ENCODE data around the gene TM7SF2. TPM values are rescaled to one million over a fixed set of nuclear protein-coding genes. Genes with fewer than 3 reads are reported as not detected.

The TM7SF2 gene
- total RNA-seq, 1 experiment from 2014 or later = 74.8 TPM

- Mint-ChIP-seq H3K9me3 (no peaks in the 10 kb centered on the region), H3K4me1 (no peaks in the 10 kb centered on the region)
- no peak for TF ChIP-seq CTCF (conservative IDR thresholded peaks at IDR 0.05)
Observed at GRCh38 chr11:65156256-65156655, 44.6 kb downstream of the TM7SF2 start.

More at GRCh38 chr11:65156256-65156655, 44.6 kb downstream of the TM7SF2 start:
- no peak overlapping the region for H2BK12ac ChIP-seq (ENCODE audit: insufficient read length, low read depth, low read length)
- no peak overlapping the region for H4K91ac ChIP-seq (ENCODE audit: insufficient read length, low read depth, low read length)
- no peak for DNase-seq
- no peak overlapping the region for H3T11ph ChIP-seq (ENCODE audit: low read length)
- peaks cover 18% of the 10 kb centered on the region for H3K27me3 Mint-ChIP-seq (ENCODE audit: low read depth)
- H2AK5ac ChIP-seq (ENCODE audit: insufficient read length, low read length) = no peak overlapping the region
- H2AFZ ChIP-seq (ENCODE audit: low read length) = no peak overlapping the region
- H2BK20ac ChIP-seq (ENCODE audit: low read depth, low read length, poor library complexity, severe bottlenecking) = no peak overlapping the region
- WGBS (ENCODE audit: extremely low coverage, insufficient read length, low lambda C conversion rate) = no CpG with 5 or more reads among the region's 3 CpGs
- no peak overlapping the region for H2BK15ac ChIP-seq (ENCODE audit: low read depth, low read length)
- H3K79me1 ChIP-seq (ENCODE audit: insufficient read depth, low read depth, low read length, poor library complexity, severe bottlenecking) = no peaks in the 10 kb centered on the region
- H3K27ac Mint-ChIP-seq = no peak overlapping the region
- no peaks in the 10 kb centered on the region for H3K4me1 ChIP-seq (ENCODE audit: insufficient read depth, low read length)
- no peaks in the 10 kb centered on the region for H3K9me3 ChIP-seq (ENCODE audit: control insufficient read depth, low read depth, low read length)
- H3K4me2 ChIP-seq (ENCODE audit: insufficient read depth, insufficient read length, low read length) = no peak overlapping the region
- H3K4ac ChIP-seq (ENCODE audit: low read depth, low read length) = no peak overlapping the region
- H3K23me2 ChIP-seq (ENCODE audit: insufficient read length, low read depth, low read length, poor library complexity, severe bottlenecking) = no peaks in the 10 kb centered on the region
- no peaks in the 10 kb centered on the region for H4K20me1 ChIP-seq (ENCODE audit: control insufficient read depth, insufficient read depth, insufficient read length)
- no peak overlapping the region for H4K8ac ChIP-seq (replicated peaks; ENCODE audit: insufficient read length, low read depth, low read length)
- H3K9ac ChIP-seq (ENCODE audit: extremely low read depth, insufficient read length, low read length) = no peak overlapping the region
- H2BK120ac ChIP-seq (ENCODE audit: low read depth, low read length, poor library complexity, severe bottlenecking) = no peak overlapping the region
- H3K18ac ChIP-seq (ENCODE audit: insufficient read length, low read depth, low read length) = no peak overlapping the region
- H2BK5ac ChIP-seq (ENCODE audit: insufficient read length, low read length) = no peak overlapping the region
- no peaks in the 10 kb centered on the region for H3K27me3 ChIP-seq (ENCODE audit: insufficient read depth, low read length)
- no peak overlapping the region for H3K56ac ChIP-seq (ENCODE audit: insufficient read length, low read depth, low read length)
- H3K79me2 ChIP-seq (ENCODE audit: insufficient read depth, low read length) = no peaks in the 10 kb centered on the region
- H3K36me3 Mint-ChIP-seq (ENCODE audit: insufficient read depth in 1 of 3, low read depth in 3 of 3) = no peaks in the 10 kb centered on the region
- no peak overlapping the region for H3K23ac ChIP-seq (ENCODE audit: insufficient read length, low read depth, low read length)
- no peak overlapping the region for H3K14ac ChIP-seq (ENCODE audit: insufficient read depth, low read length)
- no peak overlapping the region for H3K27ac ChIP-seq (ENCODE audit: insufficient read length, low read depth, low read length)
- H3K4me3 Mint-ChIP-seq = no peak overlapping the region
- no peak overlapping the region for H4K5ac ChIP-seq (ENCODE audit: insufficient read length, low read depth, low read length)
